HepG2 (cell line): Measurements from ENCODE around the gene LRFN2. TPM values are rescaled to one million over a fixed set of nuclear protein-coding genes. Genes with fewer than 3 reads are reported as not detected.

Experiments used
- ATAC-seq: fragments of 200-7000 bp; cut with Tn5 transposase; 3 replicates; pipeline ENCODE4 v1.9.1; 2020; ENCODE audit warnings: mild to moderate bottlenecking, moderate library complexity
- BruUV-seq: library from RNA; stranded (reverse); fragments of 400-500 nt; replicated peaks from 2 replicates; lab custom pipeline; 2021; lab: Mats Ljungman, UMichigan
- CTCF ChIA-PET: fragments of 300-600 bp; formaldehyde crosslinking; extraction: SDS; loops from one replicate; lab custom pipeline; 2021; ENCODE audit warnings: low total read pairs, inconsistent platforms, low intra/inter-chr PET ratio; lab: Yijun Ruan, JAX
- POLR2A ChIA-PET: fragments of 350-600 bp; sonication (Branson Sonifier 250); formaldehyde crosslinking; loops from one replicate; lab custom pipeline; 2020; ENCODE audit warnings: antibody characterized with exemption, inconsistent platforms; lab: Yijun Ruan, JAX
- DNase-seq: peaks from one replicate; pipeline ENCODE4 v3.0.0-alpha.2; 2015; ENCODE audit warnings: low spot score
- FAIRE-seq: peaks from 3 replicates; lab custom pipeline; 2011; peaks lifted over from hg19 to GRCh38; lab: Jason Lieb, UNC
- H2AFZ ChIP-seq: one replicate; pipeline ENCODE4 v1.6.1; 2011; ENCODE audit warnings: low read length, inconsistent platforms
- H3K27ac ChIP-seq: fragments of 300-600 bp; 3 replicates; pipeline ENCODE4 v1.8.0; 2011; ENCODE audit warnings: mixed run types, mild to moderate bottlenecking, mixed read lengths, low read length, inconsistent platforms; ENCODE audit not compliant: insufficient read depth; ENCODE audit errors: extremely low read length
- H3K27me3 ChIP-seq, 2 experiments: fragments of 200-600 bp in 1 of 2; 2 replicates in 1 of 2; 3 replicates in 1 of 2; pipeline versions ENCODE4 v1.6.0 to v1.8.0; 2011; ENCODE audit warnings: low read length in 2 of 2, mild to moderate bottlenecking in 2 of 2, moderate library complexity in 2 of 2, inconsistent platforms in 1 of 2; ENCODE audit not compliant: insufficient read depth in 2 of 2, control insufficient read depth in 1 of 2
- H3K36me3 ChIP-seq, 2 experiments: fragments of 200-600 bp in 1 of 2; replicated peaks in 1 of 2; 2 replicates in 1 of 2; 3 replicates in 1 of 2; pipeline versions ENCODE4 v1.5.1 to v1.8.0; 2011; ENCODE audit warnings: low read length in 2 of 2, inconsistent platforms in 1 of 2; ENCODE audit not compliant: insufficient read depth in 2 of 2, control insufficient read depth in 1 of 2
- H3K4me1 ChIP-seq: 2 replicates; pipeline ENCODE4 v1.5.1; 2012; ENCODE audit warnings: low read length, inconsistent platforms; ENCODE audit not compliant: insufficient read depth
- H3K4me2 ChIP-seq: 2 replicates; pipeline ENCODE4 v1.6.0; 2011; ENCODE audit warnings: low read depth, low read length, inconsistent platforms
- H3K4me3 ChIP-seq, 3 experiments: fragments of 200-600 bp in 1 of 3; sonication (generic), shearing (Covaris generic) in 1 of 3; replicated peaks in 1 of 3; 2 replicates each; pipeline ENCODE4 v1.5.1; 2011 to 2016; ENCODE audit warnings: low read length in 3 of 3, inconsistent platforms in 2 of 3, low read depth in 2 of 3, mild to moderate bottlenecking in 2 of 3, control low read depth in 1 of 3, mixed read lengths in 1 of 3; ENCODE audit not compliant: insufficient read depth in 1 of 3
- H3K79me2 ChIP-seq: one replicate; pipeline ENCODE4 v1.6.1; 2011; ENCODE audit warnings: low read length, inconsistent platforms; ENCODE audit not compliant: insufficient read depth
- H3K9ac ChIP-seq: 2 replicates; pipeline ENCODE4 v1.6.0; 2011; ENCODE audit warnings: mild to moderate bottlenecking, low read depth, low read length, inconsistent platforms; ENCODE audit not compliant: insufficient read depth
- H3K9me3 ChIP-seq: 2 replicates; pipeline ENCODE4 v1.5.1; 2012; ENCODE audit warnings: mild to moderate bottlenecking, low read length
- H4K20me1 ChIP-seq: 2 replicates; pipeline ENCODE4 v1.6.0; 2011; ENCODE audit warnings: inconsistent platforms, mild to moderate bottlenecking, low read length, moderate library complexity; ENCODE audit not compliant: insufficient read depth
- HNRNPK ChIP-seq: fragments of 200-400 bp; formaldehyde crosslinking; IDR thresholded peaks from 2 replicates; pipeline ENCODE4 v1.6.1; 2018; ENCODE audit warnings: low read length, low read depth, moderate library complexity, mild to moderate bottlenecking; ENCODE audit not compliant: poor library complexity, severe bottlenecking
- JUNB ChIP-seq: sonication (generic); formaldehyde crosslinking; IDR thresholded peaks from 2 replicates; pipeline ENCODE4 v1.8.0; 2022; ENCODE audit warnings: missing genetic modification reagents, mild to moderate bottlenecking, borderline replicate concordance
- KMT2B ChIP-seq: IDR thresholded peaks from 2 replicates; pipeline ENCODE4 v1.6.1; 2016; ENCODE audit warnings: missing genetic modification reagents, missing compliant biosample characterization
- ZNF598 ChIP-seq: sonication (generic); formaldehyde crosslinking; IDR thresholded peaks from 2 replicates; pipeline ENCODE4 v1.5.1; 2020; ENCODE audit warnings: mild to moderate bottlenecking, missing genetic modification reagents, borderline replicate concordance
- ZNF746 ChIP-seq: sonication (generic); formaldehyde crosslinking; IDR thresholded peaks from 2 replicates; pipeline ENCODE4 v1.8.0; 2022; ENCODE audit warnings: mild to moderate bottlenecking, missing genetic modification reagents
- WGBS: methylation state at CpG from one replicate; pipeline ENCODE4 v1.1.6; 2017; ENCODE audit warnings: low lambda C conversion rate; 5-methylcytosine and 5-hydroxymethylcytosine counted together
- in situ Hi-C: cut with HindIII; loops from 2 replicates; pipeline ENCODE4 v1.10.0; 2017; ENCODE audit warnings: low pct_unique_long_range_greater_than_20kb; ENCODE audit not compliant: extremely low pct_ligation_motif_present
- intact Hi-C: fragments of 100-400 bp; cut with micrococcal nuclease; formaldehyde crosslinking; loops from one replicate; pipeline ENCODE4 v1.10.0; 2022; ENCODE audit not compliant: unreplicated experiment
- polyA plus RNA-seq, 8 experiments: library from polyadenylated mRNA; depleted of rRNA in 3 of 8; stranded (reverse) in 7 of 8; unstranded in 1 of 8; fragments of >200 nt; fragmentation: Illumina TruSeq in 4 of 8; extraction: Trizol in 4 of 8; gene quantifications; 2 replicates each; pipeline versions ENCODE4 v1.2.1 to v1.2.3, GENCODE V29; 2011 to 2016; ENCODE audit warnings: low read depth in 4 of 8, missing spikeins in 1 of 8, mixed read lengths in 1 of 8; ENCODE audit not compliant: insufficient read depth in 1 of 8
- total RNA-seq, 5 experiments: library from RNA; depleted of rRNA; stranded (reverse); fragments of >200 nt; fragmentation: Illumina TruSeq; extraction: Trizol; gene quantifications; 2 replicates each; pipeline ENCODE4 v1.2.3, GENCODE V29; 2016; ENCODE audit warnings: low read depth in 1 of 5
- TF ChIP-seq, protein P1 (sequence below), 2 experiments: IDR thresholded peaks; 2 replicates each; pipeline ENCODE4 v1.6.1; 2011 to 2012; ENCODE audit warnings: low read length in 2 of 2, borderline replicate concordance in 1 of 2, low read depth in 1 of 2, mild to moderate bottlenecking in 1 of 2, moderate library complexity in 1 of 2
- TF ChIP-seq, protein P2 (sequence below): sonication (generic); formaldehyde crosslinking; IDR thresholded peaks from 2 replicates; pipeline ENCODE4 v1.9.0; 2021; ENCODE audit warnings: missing genetic modification reagents, borderline replicate concordance
- TF ChIP-seq, protein P3 (sequence below): sonication (generic); formaldehyde crosslinking; IDR thresholded peaks from 2 replicates; pipeline ENCODE4 v1.4.0; 2020; ENCODE audit warnings: missing genetic modification reagents
- TF ChIP-seq, protein P4 (sequence below), 2 experiments: sonication (generic) in 1 of 2; formaldehyde crosslinking in 1 of 2; IDR thresholded peaks; 2 replicates each; pipeline versions ENCODE4 v1.4.0 to v1.6.1; 2016 to 2020; ENCODE audit warnings: borderline replicate concordance in 1 of 2, low read depth in 1 of 2, mild to moderate bottlenecking in 1 of 2, missing genetic modification reagents in 1 of 2
- TF ChIP-seq, protein P5 (sequence below): sonication (generic); formaldehyde crosslinking; IDR thresholded peaks from 2 replicates; pipeline ENCODE4 v1.8.1; 2023; ENCODE audit warnings: missing genetic modification reagents, mild to moderate bottlenecking, borderline replicate concordance

Gene LRFN2
- total and polyA plus RNA-seq, 2 of the 13 experiments (the other 11 are each of a cell fraction or from before 2014, with no cell fraction given), result not detected

DNA sequence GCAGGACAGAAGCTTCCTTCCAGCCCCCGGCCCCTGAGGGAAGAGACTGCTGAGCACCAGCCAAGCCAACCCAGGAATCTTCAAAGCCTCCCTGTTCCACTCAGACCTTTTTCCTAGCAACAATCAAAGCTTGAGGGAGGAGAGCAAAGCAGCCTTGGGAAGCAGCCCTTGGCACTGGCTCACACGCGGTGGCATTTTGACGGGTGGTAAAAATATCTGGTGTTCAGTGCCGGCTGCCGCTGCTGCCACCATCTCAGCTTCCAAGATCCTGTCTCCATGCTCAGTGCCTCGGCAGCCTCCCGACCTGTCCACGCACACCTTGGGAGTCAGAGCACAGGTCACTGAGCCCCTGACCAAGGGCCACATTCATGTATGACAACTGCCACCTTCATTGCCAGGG lies 170.1 kb downstream of the LRFN2 start:
- ATAC-seq, result no peak
- Histone ChIP-seq H3K4me3 (no peak overlapping the region), H3K27me3 (peaks cover 1 to 5% of the 10 kb centered on the region in 2 experiments; a peak in 2 of 5 replicates), H3K9ac (no peak overlapping the region), H3K79me2 (no peaks in the 10 kb centered on the region), H2AFZ (no peak overlapping the region), H3K27ac (no peak overlapping the region), H3K4me1 (no peaks in the 10 kb centered on the region), H3K36me3 (no peaks in the 10 kb centered on the region), H3K9me3 (no peaks in the 10 kb centered on the region), H4K20me1 (no peaks in the 10 kb centered on the region), H3K4me2 (no peak overlapping the region)
- POLR2A ChIA-PET, result no interaction called here
- FAIRE-seq, result no peak
- CTCF ChIA-PET, result no interaction called here
- WGBS, result 39% methylated on average over 9 of the region's 9 CpGs
- no TSS peak for BruUV-seq
- in situ Hi-C loops, result no loop called here
- no peak for DNase-seq
- intact Hi-C loops, result no loop called here
- TF ChIP-seq, protein P1, sequence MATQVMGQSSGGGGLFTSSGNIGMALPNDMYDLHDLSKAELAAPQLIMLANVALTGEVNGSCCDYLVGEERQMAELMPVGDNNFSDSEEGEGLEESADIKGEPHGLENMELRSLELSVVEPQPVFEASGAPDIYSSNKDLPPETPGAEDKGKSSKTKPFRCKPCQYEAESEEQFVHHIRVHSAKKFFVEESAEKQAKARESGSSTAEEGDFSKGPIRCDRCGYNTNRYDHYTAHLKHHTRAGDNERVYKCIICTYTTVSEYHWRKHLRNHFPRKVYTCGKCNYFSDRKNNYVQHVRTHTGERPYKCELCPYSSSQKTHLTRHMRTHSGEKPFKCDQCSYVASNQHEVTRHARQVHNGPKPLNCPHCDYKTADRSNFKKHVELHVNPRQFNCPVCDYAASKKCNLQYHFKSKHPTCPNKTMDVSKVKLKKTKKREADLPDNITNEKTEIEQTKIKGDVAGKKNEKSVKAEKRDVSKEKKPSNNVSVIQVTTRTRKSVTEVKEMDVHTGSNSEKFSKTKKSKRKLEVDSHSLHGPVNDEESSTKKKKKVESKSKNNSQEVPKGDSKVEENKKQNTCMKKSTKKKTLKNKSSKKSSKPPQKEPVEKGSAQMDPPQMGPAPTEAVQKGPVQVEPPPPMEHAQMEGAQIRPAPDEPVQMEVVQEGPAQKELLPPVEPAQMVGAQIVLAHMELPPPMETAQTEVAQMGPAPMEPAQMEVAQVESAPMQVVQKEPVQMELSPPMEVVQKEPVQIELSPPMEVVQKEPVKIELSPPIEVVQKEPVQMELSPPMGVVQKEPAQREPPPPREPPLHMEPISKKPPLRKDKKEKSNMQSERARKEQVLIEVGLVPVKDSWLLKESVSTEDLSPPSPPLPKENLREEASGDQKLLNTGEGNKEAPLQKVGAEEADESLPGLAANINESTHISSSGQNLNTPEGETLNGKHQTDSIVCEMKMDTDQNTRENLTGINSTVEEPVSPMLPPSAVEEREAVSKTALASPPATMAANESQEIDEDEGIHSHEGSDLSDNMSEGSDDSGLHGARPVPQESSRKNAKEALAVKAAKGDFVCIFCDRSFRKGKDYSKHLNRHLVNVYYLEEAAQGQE (IDR thresholded peaks at IDR 0.05; ENCODE audit: borderline replicate concordance in 1 of 2, low read depth in 1 of 2, low read length in 2 of 2), result no peak
- TF ChIP-seq KMT2B (CRISPR knock-in tag) (no peak), HNRNPK (no peak), ZNF598 (CRISPR knock-in tag) (no peak), JUNB (CRISPR knock-in tag) (no peak), ZNF746 (CRISPR knock-in tag) (no peak)
- TF ChIP-seq, protein P2, sequence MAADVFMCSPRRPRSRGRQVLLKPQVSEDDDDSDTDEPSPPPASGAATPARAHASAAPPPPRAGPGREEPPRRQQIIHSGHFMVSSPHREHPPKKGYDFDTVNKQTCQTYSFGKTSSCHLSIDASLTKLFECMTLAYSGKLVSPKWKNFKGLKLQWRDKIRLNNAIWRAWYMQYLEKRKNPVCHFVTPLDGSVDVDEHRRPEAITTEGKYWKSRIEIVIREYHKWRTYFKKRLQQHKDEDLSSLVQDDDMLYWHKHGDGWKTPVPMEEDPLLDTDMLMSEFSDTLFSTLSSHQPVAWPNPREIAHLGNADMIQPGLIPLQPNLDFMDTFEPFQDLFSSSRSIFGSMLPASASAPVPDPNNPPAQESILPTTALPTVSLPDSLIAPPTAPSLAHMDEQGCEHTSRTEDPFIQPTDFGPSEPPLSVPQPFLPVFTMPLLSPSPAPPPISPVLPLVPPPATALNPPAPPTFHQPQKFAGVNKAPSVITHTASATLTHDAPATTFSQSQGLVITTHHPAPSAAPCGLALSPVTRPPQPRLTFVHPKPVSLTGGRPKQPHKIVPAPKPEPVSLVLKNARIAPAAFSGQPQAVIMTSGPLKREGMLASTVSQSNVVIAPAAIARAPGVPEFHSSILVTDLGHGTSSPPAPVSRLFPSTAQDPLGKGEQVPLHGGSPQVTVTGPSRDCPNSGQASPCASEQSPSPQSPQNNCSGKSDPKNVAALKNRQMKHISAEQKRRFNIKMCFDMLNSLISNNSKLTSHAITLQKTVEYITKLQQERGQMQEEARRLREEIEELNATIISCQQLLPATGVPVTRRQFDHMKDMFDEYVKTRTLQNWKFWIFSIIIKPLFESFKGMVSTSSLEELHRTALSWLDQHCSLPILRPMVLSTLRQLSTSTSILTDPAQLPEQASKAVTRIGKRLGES (CRISPR knock-in tag), result no peak
- TF ChIP-seq, protein P3, sequence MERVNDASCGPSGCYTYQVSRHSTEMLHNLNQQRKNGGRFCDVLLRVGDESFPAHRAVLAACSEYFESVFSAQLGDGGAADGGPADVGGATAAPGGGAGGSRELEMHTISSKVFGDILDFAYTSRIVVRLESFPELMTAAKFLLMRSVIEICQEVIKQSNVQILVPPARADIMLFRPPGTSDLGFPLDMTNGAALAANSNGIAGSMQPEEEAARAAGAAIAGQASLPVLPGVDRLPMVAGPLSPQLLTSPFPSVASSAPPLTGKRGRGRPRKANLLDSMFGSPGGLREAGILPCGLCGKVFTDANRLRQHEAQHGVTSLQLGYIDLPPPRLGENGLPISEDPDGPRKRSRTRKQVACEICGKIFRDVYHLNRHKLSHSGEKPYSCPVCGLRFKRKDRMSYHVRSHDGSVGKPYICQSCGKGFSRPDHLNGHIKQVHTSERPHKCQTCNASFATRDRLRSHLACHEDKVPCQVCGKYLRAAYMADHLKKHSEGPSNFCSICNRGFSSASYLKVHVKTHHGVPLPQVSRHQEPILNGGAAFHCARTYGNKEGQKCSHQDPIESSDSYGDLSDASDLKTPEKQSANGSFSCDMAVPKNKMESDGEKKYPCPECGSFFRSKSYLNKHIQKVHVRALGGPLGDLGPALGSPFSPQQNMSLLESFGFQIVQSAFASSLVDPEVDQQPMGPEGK (CRISPR knock-in tag), result no peak
- TF ChIP-seq, protein P4, sequence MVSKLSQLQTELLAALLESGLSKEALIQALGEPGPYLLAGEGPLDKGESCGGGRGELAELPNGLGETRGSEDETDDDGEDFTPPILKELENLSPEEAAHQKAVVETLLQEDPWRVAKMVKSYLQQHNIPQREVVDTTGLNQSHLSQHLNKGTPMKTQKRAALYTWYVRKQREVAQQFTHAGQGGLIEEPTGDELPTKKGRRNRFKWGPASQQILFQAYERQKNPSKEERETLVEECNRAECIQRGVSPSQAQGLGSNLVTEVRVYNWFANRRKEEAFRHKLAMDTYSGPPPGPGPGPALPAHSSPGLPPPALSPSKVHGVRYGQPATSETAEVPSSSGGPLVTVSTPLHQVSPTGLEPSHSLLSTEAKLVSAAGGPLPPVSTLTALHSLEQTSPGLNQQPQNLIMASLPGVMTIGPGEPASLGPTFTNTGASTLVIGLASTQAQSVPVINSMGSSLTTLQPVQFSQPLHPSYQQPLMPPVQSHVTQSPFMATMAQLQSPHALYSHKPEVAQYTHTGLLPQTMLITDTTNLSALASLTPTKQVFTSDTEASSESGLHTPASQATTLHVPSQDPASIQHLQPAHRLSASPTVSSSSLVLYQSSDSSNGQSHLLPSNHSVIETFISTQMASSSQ (IDR thresholded peaks at IDR 0.05; ENCODE audit: low read depth), result no peak
- TF ChIP-seq, protein P4 (CRISPR knock-in tag; IDR thresholded peaks at IDR 0.05; ENCODE audit: borderline replicate concordance), result no peak
- TF ChIP-seq, protein P5, sequence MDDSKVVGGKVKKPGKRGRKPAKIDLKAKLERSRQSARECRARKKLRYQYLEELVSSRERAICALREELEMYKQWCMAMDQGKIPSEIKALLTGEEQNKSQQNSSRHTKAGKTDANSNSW, result no peak
